RWPE2 (cell line): ENCODE data around the gene S1PR4.

Experiments
- ATAC-seq: fragments of 200-7000 bp; cut with Tn5 transposase; 3 replicates; pipeline ENCODE4 v1.9.1; 2021; ENCODE audit warnings: low read depth
- DNase-seq: peaks from one replicate; pipeline ENCODE4 v3.0.0-alpha.2; 2020; ENCODE audit warnings: low spot score
- H3K27ac ChIP-seq: fragments of 450-650 bp; 2 replicates; pipeline ENCODE4 v1.5.1; 2017; ENCODE audit warnings: mild to moderate bottlenecking; ENCODE audit not compliant: poor library complexity, severe bottlenecking
- H3K27me3 ChIP-seq: fragments of 250-450 bp; sonication (Bioruptor Pico); 2 replicates; pipeline ENCODE4 v1.5.1; 2021; ENCODE audit warnings: mild to moderate bottlenecking, moderate library complexity; ENCODE audit not compliant: insufficient read depth, poor library complexity, severe bottlenecking
- H3K36me3 ChIP-seq: fragments of 250-450 bp; sonication (Bioruptor Pico); 2 replicates; pipeline ENCODE4 v1.5.1; 2020; ENCODE audit warnings: low read depth, mild to moderate bottlenecking, moderate library complexity
- H3K4me1 ChIP-seq: fragments of 250-450 bp; sonication (Bioruptor Pico); 2 replicates; pipeline ENCODE4 v1.5.1; 2021; ENCODE audit warnings: mild to moderate bottlenecking, moderate library complexity; ENCODE audit not compliant: insufficient read depth, poor library complexity, severe bottlenecking
- H3K4me3 ChIP-seq: fragments of 250-450 bp; sonication (Bioruptor Pico); 2 replicates; pipeline ENCODE4 v1.5.1; 2021; ENCODE audit warnings: mild to moderate bottlenecking, moderate library complexity; ENCODE audit not compliant: severe bottlenecking
- H3K9me3 ChIP-seq: fragments of 250-450 bp; sonication (Bioruptor Pico); 2 replicates; pipeline ENCODE4 v1.5.1; 2021; ENCODE audit warnings: mild to moderate bottlenecking, moderate library complexity; ENCODE audit not compliant: severe bottlenecking
- CTCF ChIP-seq: fragments of 450-650 bp; IDR thresholded peaks from one replicate; pipeline ENCODE4 v1.5.1; 2017; ENCODE audit warnings: mild to moderate bottlenecking, moderate library complexity; ENCODE audit not compliant: poor library complexity, severe bottlenecking

The S1PR4 gene

GRCh38 chr19:3192684-3193083 lies 14.1 kb downstream of the S1PR4 start:
- Histone ChIP-seq H3K27me3 (no peaks in the 10 kb centered on the region), H3K27ac (no peak overlapping the region), H3K9me3 (no peaks in the 10 kb centered on the region), H3K36me3 (peaks cover 27% of the 10 kb centered on the region), H3K4me3 (no peak overlapping the region), H3K4me1 (no peaks in the 10 kb centered on the region)
- TF ChIP-seq CTCF = no peak
- ATAC-seq (no peak), DNase-seq (peak; percentile 60)

DNA sequence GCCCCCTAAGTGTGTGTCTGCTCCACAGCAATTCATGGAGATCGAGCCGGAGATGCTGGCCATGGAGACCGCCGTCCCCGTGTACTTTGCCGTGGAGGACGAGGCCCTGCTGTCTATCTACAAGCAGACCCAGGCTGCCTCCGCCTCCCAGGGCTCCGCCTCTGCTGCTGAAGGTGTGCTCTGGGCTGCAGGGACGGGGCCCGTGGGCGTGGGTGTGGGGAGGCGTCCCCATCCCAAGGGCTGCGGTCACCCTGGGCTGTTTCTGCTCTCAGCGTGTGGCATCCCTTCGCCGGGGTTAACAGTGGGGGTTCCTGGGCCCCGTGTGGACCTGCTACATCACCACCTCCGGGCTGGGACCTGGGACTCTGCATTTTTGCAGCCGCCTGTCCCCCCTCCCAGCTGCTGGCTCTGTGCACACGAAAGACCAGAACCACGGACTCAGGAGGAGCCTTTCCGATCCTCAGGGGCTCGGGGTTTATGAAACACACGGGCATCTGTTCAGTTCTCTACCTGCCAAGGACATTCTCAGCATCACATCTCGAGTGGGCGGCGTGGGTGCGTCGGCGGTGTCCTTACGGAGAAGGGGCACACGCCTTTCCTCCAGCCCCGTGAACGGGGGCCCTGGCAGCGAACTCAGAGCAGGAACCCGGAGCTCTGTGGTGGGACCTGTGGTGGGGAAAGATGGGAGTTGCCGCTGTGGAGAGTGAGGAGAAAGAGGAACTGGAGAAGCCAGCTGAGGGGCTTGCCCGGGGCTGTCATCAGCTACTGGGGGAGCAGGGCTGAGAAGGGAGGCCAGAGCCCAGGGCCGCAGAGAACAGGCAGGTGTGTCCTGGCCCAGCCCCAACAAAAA lies 14.9 kb downstream of the S1PR4 start:
- no peak for TF ChIP-seq CTCF
- no peak overlapping the region for H3K27ac ChIP-seq
- peaks cover 25% of the 10 kb centered on the region for H3K36me3 ChIP-seq

GRCh38 chr19:3194106-3195087 lies 15.8 kb downstream of the S1PR4 start:
- Histone ChIP-seq H3K36me3 (peaks cover 19% of the 10 kb centered on the region), H3K4me3 (no peak overlapping the region), H3K27ac (no peak overlapping the region), H3K27me3 (no peaks in the 10 kb centered on the region), H3K4me1 (no peaks in the 10 kb centered on the region), H3K9me3 (no peaks in the 10 kb centered on the region)
- DNase-seq = no peak
- no peak for ATAC-seq
- no peak for TF ChIP-seq CTCF

More for the DNA sequence above, 14.9 kb downstream of the S1PR4 start:
- no peak for ATAC-seq
- Histone ChIP-seq H3K9me3 (no peaks in the 10 kb centered on the region), H3K27me3 (no peaks in the 10 kb centered on the region), H3K4me3 (no peak overlapping the region), H3K4me1 (no peaks in the 10 kb centered on the region)
- peak; percentile 52 for DNase-seq

- no peak for ATAC-seq
- peaks cover 12% of the 10 kb centered on the region for H3K36me3 ChIP-seq
- TF ChIP-seq CTCF = no peak
- DNase-seq = no peak
- no peaks in the 10 kb centered on the region for H3K27me3 ChIP-seq
- H3K9me3 ChIP-seq = no peaks in the 10 kb centered on the region
- no peak overlapping the region for H3K27ac ChIP-seq
- no peaks in the 10 kb centered on the region for H3K4me1 ChIP-seq
- no peak overlapping the region for H3K4me3 ChIP-seq
Observed at GRCh38 chr19:3196064-3196932, 17.7 kb downstream of the S1PR4 start.
